Loucy (cell line): ENCODE data around the gene FAF2.

Experiments
- H2AFZ ChIP-seq: fragments of 200-600 bp; sonication (generic); 2 replicates; pipeline ENCODE4 v1.6.0; 2016; ENCODE audit warnings: antibody characterized with exemption, mild to moderate bottlenecking, low read length, moderate library complexity
- H3F3A ChIP-seq: fragments of 200-600 bp; 2 replicates; pipeline ENCODE4 v1.6.0; 2016; ENCODE audit warnings: antibody characterized with exemption, low read depth, mild to moderate bottlenecking
- H3K27me3 ChIP-seq: fragments of 200-600 bp; sonication (generic); 2 replicates; pipeline ENCODE4 v1.6.1; 2014; ENCODE audit warnings: low read length, mild to moderate bottlenecking; ENCODE audit not compliant: insufficient read depth, poor library complexity, severe bottlenecking
- H3K36me3 ChIP-seq: fragments of 200-600 bp; sonication (generic); 2 replicates; pipeline ENCODE4 v1.6.1; 2016; ENCODE audit warnings: low read length; ENCODE audit not compliant: insufficient read depth
- H3K4me1 ChIP-seq: fragments of 200-600 bp; sonication (generic); 2 replicates; pipeline ENCODE4 v1.5.1; 2014; ENCODE audit warnings: low read length, mild to moderate bottlenecking; ENCODE audit not compliant: insufficient read depth, poor library complexity, severe bottlenecking
- H3K4me2 ChIP-seq: fragments of 200-600 bp; sonication (generic); 2 replicates; pipeline ENCODE4 v1.6.0; 2014; ENCODE audit warnings: antibody characterized with exemption, low read length, low read depth, mild to moderate bottlenecking; ENCODE audit not compliant: poor library complexity, severe bottlenecking
- H3K4me3 ChIP-seq: fragments of 200-600 bp; sonication (generic); 2 replicates; pipeline ENCODE4 v1.5.1; 2014; ENCODE audit warnings: low read length, mild to moderate bottlenecking, mixed read lengths; ENCODE audit not compliant: poor library complexity, severe bottlenecking
- H3K79me2 ChIP-seq: fragments of 200-600 bp; sonication (generic); 2 replicates; pipeline ENCODE4 v1.6.1; 2014; ENCODE audit warnings: low read length; ENCODE audit not compliant: insufficient read depth
- H3K9ac ChIP-seq: fragments of 200-600 bp; sonication (generic); 2 replicates; pipeline ENCODE4 v1.6.0; 2014; ENCODE audit warnings: mild to moderate bottlenecking, low read depth, low read length, moderate library complexity; ENCODE audit not compliant: poor library complexity, severe bottlenecking
- H3K9me2 ChIP-seq: fragments of 200-600 bp; sonication (generic); replicated peaks from 2 replicates; pipeline ENCODE4 v1.6.1; 2016; ENCODE audit warnings: low read depth, low read length, mixed read lengths
- H3K9me3 ChIP-seq: fragments of 200-600 bp; sonication (generic); 2 replicates; pipeline ENCODE4 v1.6.1; 2014; ENCODE audit warnings: mild to moderate bottlenecking, antibody characterized with exemption, low read length, low read depth; ENCODE audit not compliant: insufficient read depth
- H4K20me1 ChIP-seq: fragments of 200-600 bp; sonication (generic); 2 replicates; pipeline ENCODE4 v1.6.0; 2014; ENCODE audit warnings: antibody characterized with exemption, low read length, mild to moderate bottlenecking; ENCODE audit not compliant: insufficient read depth, poor library complexity, severe bottlenecking
- CTCF ChIP-seq: fragments of 200-600 bp; sonication (generic); conservative IDR thresholded peaks from 2 replicates; pipeline ENCODE4 v1.5.1; 2014; ENCODE audit warnings: mild to moderate bottlenecking, antibody characterized with exemption, low read length
- EZH2phosphoT487 ChIP-seq: fragments of 200-600 bp; IDR thresholded peaks from 2 replicates; pipeline ENCODE4 v1.6.1; 2018; ENCODE audit warnings: antibody characterized with exemption, mild to moderate bottlenecking, moderate library complexity, borderline replicate concordance

The FAF2 gene

GRCh38 chr5:176412517-176413254 lies 35.5 kb upstream of the FAF2 start:
- Histone ChIP-seq H3K9me2 (no peaks in the 10 kb centered on the region), H2AFZ (no peak overlapping the region), H3K9me3 (no peaks in the 10 kb centered on the region), H3K4me3 (no peak overlapping the region), H3K4me1 (peaks cover 6% of the 10 kb centered on the region), H3K9ac (no peak overlapping the region), H4K20me1 (no peaks in the 10 kb centered on the region), H3K4me2 (no peak overlapping the region), H3K27me3 (no peaks in the 10 kb centered on the region), H3K79me2 (0 out of 2 replicates have a peak, but pooled peaks cover 6% of the 10 kb centered on the region), H3K36me3 (no peaks in the 10 kb centered on the region), H3F3A (no peaks in the 10 kb centered on the region)
- TF ChIP-seq EZH2phosphoT487 (no peak), CTCF (no peak)

GRCh38 chr5:176413255-176413565 lies 35.0 kb upstream of the FAF2 start:
- Histone ChIP-seq H3K27me3 (no peaks in the 10 kb centered on the region), H3K9ac (no peak overlapping the region), H2AFZ (no peak overlapping the region), H3K36me3 (no peaks in the 10 kb centered on the region), H3K4me2 (no peak overlapping the region), H3K9me3 (no peaks in the 10 kb centered on the region), H3F3A (no peaks in the 10 kb centered on the region), H4K20me1 (no peaks in the 10 kb centered on the region), H3K79me2 (0 out of 2 replicates have a peak, but pooled peaks cover 6% of the 10 kb centered on the region), H3K4me1 (peaks cover 6% of the 10 kb centered on the region), H3K9me2 (no peaks in the 10 kb centered on the region), H3K4me3 (no peak overlapping the region)
- TF ChIP-seq CTCF = no peak
- no peak for TF ChIP-seq EZH2phosphoT487

GRCh38 chr5:176413709-176414191 lies 34.4 kb upstream of the FAF2 start:
- Histone ChIP-seq H3K36me3 (no peaks in the 10 kb centered on the region), H3K4me2 (no peak overlapping the region), H3F3A (no peaks in the 10 kb centered on the region), H4K20me1 (no peaks in the 10 kb centered on the region), H3K9me3 (no peaks in the 10 kb centered on the region), H2AFZ (no peak overlapping the region), H3K9ac (no peak overlapping the region), H3K4me3 (no peak overlapping the region), H3K9me2 (no peaks in the 10 kb centered on the region), H3K4me1 (peaks cover 6% of the 10 kb centered on the region), H3K79me2 (0 out of 2 replicates have a peak, but pooled peaks cover 6% of the 10 kb centered on the region), H3K27me3 (no peaks in the 10 kb centered on the region)
- TF ChIP-seq EZH2phosphoT487 (no peak), CTCF (no peak)
